CD4-positive, alpha-beta T cell treated with Interleukin-21 for 1 hour (primary cell): ENCODE measurements around the gene SLC25A34.

Experiments
- DNase-seq: peaks from one replicate; pipeline ENCODE4 v3.0.0-alpha.2; 2020

Gene SLC25A34

DNA sequence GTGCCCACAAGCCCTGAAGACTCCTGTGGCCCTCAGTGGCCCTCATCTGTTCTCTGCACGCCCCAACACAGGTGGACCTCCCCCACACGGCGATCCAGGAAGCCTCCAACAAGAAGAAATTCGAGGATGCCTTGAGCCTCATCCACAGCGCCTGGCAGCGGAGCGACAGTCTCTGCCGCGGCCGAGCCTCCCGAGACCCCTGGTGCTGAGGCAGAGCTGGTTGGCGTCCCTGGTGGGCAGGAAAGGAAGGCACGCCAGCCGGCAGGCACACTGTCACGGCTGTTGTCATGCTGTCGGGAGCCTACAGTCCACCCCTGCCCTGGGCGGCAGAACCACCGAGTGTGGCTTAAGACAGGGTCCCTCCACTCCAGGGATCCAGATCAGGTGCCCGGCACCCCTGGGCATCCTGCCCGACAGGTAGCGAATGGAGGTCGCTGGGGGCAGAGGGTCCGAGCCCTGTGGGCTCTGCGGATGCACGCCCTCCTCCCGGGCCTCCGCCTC lies 2.3 kb upstream of the SLC25A34 start:
- no peak for DNase-seq

DNA sequence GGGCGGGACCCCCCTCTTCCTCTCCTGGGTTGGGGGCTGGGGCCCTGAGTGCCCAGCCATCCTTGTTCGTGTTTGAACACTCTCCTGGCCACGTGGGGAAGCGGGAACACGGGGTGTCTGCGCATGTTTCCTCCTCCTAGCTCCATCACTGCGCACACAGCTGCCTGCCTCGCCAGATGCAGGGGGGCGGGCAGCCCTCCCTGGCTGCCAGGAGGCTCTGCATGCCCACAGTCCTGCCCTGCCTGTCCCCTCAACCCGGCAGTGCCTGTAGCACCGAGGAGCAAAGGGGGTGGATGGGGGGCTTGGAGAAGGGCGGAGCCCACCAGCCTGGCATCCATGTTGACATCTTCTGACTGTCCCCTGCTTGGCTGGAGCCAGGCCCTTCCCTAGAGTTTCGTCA lies 1.8 kb upstream of the SLC25A34 start:
- no peak for DNase-seq

DNA sequence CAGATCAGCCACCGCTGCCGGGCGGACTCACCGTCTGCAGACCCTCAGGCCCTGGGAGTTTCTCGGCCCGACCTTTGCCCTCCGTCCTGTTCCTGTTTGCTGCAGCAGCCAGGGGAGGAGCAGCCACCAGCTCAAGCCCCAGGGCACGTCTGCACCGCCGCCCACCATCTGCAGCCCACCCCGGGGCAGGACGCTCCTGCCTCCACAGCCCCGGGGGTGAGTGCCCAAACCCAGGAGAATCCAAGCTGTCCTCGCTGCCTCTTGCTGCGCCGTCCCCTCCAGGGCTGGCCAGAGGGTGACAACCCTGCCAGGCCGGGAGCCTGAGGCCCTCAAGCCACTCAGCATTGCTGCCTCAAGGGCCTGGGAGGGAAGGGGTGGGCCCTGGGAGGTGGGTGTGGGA lies 1.2 kb upstream of the SLC25A34 start:
- no peak for DNase-seq

DNA sequence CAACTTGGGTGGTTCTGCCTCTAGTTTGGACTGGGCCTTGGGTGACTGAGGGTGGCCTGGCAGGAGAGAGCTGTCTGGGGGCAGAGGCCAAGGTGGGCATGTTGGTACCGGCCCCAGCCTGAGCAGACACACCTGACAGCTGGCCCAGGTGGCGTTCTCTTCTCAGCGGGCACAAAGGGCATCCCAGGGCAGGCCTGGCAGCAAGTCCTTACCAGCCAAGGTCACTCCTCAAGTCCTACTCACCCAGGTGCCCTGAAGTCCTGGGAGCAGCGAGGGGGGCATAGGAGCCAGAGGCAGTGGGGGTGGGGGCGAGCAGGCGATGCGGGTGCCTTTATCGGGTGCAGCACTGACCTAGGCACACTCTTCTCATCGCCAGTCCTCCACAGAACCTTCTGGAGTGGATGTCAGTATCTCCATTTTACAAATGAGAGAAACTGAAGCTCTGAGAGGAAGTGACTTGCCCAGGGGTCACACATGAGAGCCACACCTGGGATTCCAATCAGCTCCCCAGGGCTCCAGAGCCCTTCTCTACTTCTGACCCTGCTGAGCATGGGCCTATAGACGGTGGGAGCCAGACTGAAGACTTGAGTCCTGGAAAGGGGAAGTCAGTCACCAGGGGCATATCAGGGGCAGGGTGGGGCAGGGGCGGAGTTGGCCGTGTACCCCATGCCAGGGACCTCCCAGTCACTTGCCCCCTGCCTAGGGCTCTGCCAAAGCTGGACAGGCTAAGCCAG lies 587 bp upstream of the SLC25A34 start:
- no peak for DNase-seq

DNA sequence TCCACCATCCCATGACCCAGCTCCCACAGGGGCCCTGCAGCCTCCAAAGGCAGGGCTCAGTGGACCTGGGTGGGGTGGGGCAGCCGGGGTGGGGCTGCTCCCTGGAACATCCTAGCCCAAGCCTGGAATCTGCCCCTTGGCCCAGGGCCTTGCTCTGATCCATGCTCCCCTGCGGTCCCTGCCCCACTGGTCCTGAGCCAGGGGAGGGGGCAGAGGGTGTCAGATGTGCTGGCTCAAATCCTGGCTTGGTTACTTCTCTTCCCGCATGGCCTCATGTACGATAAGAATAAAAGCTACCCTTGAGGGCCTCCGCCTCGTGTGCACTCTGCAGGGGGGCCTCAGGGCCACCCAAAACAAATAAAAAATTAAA lies 819 bp downstream of the SLC25A34 start:
- no peak for DNase-seq

DNA sequence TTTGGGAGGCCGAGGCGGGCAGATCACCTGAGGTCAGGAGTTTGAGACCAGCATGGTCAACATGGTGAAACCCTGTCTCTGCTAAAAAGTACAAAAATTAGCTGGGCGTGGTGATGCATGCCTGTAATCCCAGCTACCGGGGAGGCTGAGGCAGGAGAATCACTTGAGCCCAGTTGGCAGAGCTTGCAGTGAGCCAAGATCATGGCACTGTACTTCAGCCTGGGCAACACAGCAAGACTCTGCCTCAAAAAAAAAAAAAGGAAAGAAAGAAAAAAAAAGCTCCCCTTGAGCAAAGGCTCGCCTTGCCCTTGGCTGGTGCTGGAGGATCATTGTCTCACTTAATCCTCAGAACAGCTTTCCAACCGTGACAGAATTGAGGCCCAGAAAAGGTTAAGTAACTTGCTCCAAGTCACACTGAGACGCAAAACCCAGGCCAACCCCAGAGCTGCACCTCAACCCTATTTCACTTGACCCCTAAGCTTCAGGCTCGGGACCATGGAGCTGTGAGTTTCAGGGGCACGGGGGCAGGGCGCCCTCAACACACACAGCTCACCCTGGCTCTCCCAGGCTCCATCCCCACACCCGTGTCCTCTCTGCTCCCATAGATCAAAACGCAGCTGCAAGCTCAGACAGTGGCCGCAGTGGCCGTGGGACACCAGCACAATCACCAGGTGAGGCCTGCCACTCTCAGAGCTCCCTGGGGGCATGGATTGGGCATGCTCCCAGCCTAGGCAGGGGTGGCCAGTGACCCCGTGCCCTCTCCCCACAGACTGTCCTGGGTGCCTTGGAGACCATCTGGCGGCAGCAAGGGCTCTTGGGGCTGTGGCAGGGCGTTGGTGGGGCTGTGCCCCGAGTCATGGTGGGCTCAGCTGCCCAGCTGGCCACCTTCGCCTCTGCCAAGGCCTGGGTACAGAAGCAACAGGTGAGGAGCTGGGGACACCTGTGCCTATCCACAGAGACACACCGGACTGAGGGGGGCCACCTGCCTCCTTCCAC lies 1.6 kb downstream of the SLC25A34 start:
- no peak for DNase-seq

DNA sequence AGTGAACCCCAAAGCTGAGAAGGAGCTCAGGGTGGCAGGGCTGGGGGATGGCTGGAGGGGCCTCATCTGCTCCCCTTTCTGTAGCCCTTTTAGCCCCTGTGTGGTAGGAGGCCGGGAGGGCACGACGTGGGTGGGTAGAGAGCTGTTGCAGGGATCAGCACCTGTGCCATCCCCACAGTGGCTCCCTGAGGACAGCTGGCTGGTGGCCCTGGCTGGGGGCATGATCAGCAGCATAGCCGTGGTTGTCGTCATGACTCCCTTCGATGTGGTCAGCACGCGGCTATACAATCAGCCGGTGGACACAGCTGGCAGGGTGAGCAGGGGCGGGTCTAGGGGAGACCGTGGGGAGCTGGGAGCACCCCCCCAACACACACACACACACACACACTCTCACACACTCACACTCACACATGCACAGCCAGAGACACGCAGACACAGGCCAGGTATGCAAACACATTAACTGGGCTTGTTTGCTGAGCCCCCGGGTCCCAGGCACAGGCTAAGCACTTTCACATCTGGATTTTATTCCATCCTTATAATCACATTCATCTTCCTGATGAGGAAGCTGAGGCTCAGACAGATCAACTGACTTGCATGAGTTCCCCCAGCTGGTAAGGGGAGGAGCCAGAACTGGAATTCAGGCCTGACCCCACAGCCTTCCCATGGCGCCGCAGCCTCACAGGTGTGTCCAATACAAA lies 2.5 kb downstream of the SLC25A34 start:
- DNase-seq: no peak

DNA sequence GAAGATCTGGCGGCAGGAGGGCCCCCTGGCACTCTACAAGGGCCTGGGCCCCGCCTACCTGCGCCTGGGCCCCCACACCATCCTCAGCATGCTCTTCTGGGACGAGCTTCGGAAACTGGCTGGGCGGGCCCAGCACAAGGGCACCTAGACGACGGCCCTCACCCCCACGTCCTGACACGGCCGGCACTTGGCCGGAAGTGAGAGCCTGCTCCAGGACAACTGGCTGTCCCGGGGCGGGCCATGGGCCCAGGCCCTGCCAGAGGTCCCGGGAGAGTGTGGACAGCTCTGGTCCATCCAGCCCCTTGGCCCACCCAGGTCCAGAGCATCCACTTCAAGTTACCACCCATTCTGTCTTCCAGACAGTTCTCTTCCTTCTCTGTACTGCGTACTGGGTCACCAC lies 3.2 kb downstream of the SLC25A34 start:
- no peak for DNase-seq

DNA sequence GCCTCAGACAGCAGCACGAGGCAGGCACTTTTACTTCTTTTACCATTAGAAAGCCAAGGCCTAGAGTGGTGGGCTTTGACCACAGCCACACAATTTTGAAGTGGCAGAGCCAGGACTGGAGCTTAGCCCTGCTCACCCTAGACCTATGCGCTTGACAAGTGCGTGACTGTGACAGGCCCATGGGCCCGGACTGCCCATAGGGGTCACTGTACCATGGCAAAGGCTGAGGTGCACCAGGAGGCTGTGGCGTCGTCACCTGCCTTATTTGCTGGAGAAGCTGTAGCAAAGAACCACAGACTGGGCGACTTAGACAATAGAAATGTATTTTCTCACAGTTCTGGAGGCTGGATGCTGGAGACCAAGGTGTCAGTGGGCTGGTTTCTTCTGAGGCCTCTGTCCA lies 3.7 kb downstream of the SLC25A34 start:
- DNase-seq: no peak

DNA sequence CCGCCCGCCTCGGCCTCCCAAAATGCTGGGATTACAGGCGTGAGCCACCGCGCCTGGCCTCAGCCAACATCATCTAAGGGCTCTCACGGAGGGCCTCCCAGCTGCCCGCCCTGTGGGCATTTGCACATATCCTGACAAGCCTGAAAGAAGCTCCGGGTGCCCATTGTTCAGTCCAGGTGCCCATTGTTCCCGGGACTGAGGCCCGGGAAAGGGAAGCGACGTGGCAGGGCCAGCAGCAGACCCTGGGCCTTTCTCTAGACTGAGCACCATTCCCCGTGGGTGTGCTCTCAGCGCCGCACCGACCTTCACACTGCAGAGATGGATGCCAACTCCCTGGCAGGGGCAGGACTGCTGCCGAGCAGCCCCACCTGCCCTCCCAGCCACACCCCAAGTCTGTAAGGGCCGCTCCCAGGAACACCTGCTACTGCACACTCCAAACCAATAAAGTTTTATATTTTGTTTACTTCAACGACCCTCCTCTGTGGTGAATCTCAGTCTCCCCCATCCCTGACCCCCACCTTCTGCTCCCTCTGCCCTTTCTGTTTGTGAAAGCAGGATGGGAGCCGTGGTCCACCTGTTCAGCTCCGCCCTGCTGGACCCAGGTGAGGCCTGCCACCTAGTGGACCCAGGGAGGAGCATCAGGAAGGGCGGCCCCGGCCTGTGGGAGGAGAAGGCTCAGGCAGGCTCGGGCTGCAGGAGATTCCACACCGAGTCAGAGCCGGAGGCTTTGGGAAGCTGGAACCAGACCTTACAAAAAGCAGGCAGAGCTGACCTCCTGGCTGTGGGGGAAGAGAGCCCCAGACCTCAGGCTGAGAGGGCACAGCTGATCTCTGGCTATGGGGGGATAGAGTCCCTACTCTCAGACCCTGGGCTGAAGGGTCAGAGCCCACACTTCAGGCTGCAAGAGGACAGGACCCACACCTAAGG lies 5.1 kb downstream of the SLC25A34 start:
- peak; percentile 68 for DNase-seq

DNA sequence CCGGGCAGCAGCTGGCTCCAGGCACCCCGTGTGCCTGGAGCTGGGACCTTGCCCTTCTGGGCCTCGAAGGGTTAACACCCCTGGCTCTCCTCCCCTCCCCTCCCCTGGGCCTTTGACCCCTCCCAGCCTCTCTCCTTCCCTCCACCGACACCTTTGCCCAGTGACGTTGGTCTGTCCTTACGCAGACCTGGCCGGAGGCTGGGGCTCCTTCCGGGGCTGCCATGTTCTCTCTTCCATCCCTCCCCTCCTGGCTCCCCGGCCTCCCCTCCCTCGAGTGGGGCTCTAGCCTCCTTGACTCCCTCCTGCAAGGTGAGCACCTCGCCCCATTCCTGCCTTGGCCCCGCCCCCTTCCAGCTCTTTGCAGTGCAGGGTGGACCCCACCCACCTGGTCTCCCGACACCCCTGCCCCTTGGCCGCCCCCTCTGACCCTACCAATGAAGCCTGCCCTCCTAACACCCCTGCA lies 6.3 kb downstream of the SLC25A34 start, which contains the start of gene TMEM82:
TSS of gene TMEM82 (plus strand) at position 161 of the 463 bp plus-strand sequence. CDS start at position 222, 61 bp downstream.
- no peak for DNase-seq

DNA sequence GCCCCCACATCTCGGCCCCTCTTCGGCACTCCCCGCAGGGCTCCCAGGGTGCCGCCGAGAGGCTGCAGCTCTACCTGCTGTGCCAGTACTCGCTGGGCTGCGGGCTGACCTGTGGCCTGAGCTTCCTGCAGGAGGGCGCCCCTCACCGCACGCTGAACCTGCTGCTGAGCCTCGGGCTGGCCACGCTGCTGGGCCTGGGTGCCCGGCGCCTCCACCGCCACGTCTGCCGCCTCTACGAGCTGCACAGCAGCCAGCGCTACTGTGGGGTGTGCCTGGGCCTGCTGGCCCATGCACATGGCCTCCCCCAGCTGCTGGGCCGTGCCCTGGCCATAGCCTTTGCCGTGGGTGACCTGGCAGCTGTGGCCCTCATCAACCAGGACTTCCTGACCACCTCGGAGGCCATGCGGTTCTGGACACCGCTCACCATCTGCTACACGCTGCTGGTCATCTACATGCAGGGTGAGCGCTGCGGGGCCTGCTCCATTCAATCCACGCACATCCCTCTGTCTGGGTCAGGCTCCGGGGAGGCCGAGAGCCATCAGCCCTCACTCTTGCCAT lies 8.1 kb downstream of the SLC25A34 start:
- no peak for DNase-seq

DNA sequence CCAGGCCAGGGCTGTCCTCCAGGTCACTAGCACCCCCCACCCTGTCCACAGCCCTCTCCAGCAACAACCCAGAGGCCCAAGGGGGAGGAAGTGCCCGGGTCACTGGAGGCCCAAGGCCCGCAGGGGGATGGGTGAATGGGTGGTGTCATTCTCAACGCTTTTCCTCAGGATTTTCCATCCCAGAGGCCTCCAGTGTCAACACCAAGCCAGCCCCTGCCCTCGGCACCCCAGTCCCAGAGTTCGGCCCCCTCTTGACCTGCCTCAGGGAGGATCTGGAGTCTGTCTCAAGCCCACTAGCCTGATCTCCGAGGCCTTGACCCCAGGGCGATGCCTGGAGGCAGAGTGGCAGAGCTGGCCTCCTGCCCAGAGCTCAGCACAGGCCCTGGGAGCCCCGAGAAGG lies 11.3 kb downstream of the SLC25A34 start:
- DNase-seq: no peak

DNA sequence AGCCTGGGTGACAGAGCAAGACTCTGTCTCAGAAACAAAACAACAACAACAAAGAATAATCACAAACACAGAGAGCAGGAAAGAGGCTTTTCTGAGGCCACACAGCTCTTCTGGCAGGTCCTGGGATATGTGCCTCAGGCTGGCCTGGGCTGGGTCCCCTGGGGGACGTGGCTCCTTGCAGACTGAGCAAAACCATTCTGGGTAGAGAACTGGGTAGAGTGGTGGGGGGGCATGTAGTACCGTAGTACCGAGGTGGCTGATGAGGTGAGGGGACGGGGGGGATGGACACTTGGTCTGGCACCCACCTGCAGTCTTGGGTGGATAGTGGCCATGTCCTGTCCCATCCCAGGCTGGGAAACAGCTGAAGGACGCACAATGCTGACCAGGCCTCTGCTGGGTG lies 12.2 kb downstream of the SLC25A34 start:
- DNase-seq: no peak

DNA sequence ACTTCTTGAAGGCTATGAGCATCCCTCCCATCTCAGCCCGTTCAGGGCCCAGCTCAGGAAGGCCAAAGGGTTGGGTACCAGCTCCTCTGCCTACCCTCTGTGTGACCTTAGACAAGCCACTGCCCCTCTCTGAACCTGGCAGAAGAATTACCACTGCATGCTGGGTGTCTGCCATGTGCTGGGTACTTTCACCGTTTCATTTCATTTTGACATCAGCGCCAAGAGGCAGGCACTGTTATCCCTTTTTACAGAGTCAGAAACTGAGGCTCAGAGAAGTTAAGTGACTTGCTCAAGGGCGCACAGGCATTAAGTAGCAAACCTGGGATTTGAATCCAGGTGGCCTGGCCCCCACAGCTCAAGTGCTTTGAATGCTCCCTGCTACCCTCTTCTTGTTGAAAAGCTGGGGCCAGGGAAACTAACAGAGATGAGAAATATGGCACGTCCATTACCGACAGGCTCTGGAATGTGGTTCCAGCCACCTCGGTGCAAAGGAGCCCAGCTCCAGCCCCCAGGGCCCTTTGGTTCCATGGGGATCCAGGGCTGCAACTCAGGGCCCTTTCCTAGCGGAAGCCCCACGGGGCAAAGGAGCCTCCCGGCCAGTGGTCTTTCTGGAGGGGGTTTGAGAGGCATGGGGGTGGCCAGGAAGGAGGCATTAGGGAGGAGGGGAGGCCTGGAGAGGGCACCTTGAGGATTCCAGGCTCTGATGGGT lies 12.8 kb downstream of the SLC25A34 start:
- no peak for DNase-seq

DNA sequence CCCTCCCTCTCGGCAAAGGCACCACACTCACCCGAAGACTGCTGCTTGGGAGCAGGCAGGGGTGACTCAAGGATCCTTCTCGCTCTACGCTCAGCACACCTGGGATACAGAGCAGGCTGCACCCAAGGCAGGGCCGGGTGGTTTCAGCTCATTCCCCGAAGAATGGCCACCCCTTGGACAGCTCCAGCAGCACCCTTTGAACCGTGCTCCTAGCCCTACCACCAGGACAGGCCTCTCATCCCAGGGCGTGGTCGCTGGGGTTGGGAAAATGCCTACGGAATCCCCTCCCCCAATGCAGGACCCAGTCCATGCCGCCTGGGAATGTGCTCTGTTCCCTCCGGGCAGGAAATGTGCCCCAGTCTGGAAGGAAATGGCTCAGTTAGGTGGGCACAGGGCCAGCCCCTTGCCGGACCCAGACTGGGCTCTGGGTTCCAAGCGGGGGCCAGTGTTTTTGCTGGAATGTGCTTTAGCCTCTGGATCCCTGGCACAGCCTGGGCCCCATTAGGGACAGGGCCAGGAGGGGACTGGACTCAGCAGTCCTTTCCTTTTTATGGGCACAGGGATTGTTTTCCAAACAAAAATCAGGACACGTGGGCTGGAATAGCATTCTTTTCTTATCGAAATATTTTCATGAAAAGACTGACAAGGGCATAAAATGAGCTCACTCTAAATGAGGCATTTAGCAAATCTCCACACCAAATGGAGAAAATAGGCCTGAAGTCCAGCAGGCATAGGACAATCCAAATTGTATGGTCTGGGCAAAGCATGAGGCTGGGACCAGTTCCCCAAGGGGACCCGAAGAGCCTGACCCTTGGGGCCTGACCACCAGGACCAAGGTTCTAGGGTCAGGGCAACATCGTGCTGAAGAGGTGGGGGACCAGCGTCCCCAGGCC lies 13.6 kb downstream of the SLC25A34 start:
- no peak for DNase-seq

DNA sequence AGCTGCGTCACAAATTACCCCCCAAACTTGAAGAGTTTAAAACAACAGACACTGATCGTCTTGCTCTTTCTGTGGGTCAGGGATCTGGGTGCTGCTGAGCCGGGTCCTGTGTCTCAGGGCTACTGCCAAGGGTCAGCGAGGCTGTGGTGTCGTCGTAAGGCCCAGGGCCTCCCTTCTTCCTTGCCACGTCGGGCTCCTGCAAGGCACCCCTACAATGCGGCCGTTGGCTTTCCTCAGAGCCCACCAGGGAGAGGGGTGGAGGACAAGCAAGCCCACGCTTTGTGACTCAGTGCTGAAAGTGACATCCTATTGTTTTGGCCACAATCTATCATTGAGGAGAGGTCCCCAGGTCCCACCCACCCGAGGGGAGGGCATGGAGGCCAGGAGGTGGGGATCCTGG lies 14.9 kb downstream of the SLC25A34 start:
- no peak for DNase-seq

DNA sequence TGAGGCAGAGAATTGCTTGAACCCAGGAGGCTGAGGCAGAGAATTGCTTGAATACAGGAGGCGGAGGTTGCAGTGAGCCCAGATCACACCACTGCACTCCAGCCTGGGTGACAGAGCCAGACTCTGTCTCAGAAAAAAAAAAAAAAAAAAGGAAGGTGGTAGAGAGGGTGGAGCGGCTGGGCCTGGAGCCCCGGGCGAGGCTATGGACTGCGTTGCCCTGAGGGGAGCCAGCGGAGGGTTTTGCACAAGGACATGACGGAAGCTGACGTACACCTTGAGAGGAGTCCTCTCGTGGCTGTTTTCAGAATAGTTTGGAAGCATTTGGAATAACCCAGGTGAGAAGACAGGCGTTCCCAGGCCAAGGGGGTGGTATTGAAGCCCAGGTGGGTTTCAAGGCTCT lies 15.7 kb downstream of the SLC25A34 start:
- DNase-seq: no peak

DNA sequence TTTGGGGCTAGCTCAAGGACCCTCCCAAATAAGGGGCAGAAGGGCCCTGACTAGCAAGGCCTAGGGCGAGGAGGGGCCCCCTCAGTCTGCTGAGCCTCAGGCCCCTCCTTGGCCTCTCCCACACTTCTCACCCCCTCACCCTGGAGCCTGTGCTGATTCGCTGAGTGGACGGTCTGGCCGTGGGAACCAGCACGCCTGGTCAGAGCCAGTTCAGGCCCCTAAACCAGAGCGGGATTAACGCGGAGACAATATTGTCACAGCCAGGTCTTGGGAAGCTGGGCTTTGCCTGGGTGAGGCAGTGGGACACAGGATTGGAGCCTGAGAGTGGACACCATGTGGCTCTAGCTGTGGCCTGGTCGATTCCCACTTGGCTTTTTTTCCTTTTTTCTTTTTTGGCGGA lies 17.7 kb downstream of the SLC25A34 start:
- DNase-seq: no peak
